ENCODE data around the gene FSIP2.

FSIP2 gene

DNA sequence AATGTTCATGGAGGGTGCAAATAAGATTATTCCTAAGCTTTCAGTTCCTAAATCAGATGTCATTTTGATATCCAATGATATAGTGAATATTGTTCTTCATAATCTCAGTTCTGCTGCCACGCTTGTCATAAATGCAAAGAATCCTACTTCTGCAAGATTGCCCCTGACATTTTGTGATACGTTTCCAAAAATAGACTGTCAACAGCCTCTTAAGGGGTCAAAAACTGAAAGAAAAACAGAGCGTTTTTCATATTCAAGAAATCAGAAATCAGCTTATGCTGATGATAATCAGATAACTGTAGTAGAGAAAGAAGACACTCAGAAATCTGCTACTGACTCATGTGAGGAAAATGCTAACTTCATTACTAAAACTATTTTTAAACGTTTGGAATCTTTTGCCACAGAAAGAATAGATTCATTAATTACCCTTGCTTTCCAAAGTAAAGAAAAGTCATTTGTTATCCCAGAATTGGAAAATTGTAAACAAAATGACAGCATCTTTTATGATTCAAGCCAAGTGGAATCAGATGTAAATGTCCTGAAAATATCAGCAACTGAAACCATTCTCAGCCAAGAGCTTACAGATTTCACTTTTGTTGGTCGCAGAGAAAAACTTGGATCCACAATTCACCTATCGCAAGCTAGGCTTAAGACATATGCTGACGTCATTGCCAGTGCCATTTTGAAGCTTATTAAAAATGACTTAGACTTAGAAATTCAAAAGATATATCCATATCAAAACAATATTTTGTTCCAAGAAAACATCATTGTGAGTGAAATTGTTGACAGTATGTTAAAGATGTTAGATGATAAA is 55.1 kb downstream of the FSIP2 start:
- peak; percentile 73 for ATAC-seq
- no peak for TF ChIP-seq OSR1 (CRISPR knock-in tag; IDR thresholded peaks at IDR 0.05)
- no peak for TF ChIP-seq ZNF565 (CRISPR knock-in tag; conservative IDR thresholded peaks at IDR 0.05; ENCODE audit: low read depth)
- TF ChIP-seq ISL1 (CRISPR knock-in tag; IDR thresholded peaks at IDR 0.05), result peak; percentile 84
- peak; percentile 50; the same call in 1 of the 2 replicates for TF ChIP-seq TOX (CRISPR knock-in tag; IDR thresholded peaks at IDR 0.05; ENCODE audit: borderline replicate concordance)
- TF ChIP-seq RARB (CRISPR knock-in tag; IDR thresholded peaks at IDR 0.05), result no peak
- TF ChIP-seq ZFP30 (CRISPR knock-in tag; IDR thresholded peaks at IDR 0.05), result no peak
- TF ChIP-seq ESRRG (CRISPR knock-in tag; IDR thresholded peaks at IDR 0.05), result no peak

DNA sequence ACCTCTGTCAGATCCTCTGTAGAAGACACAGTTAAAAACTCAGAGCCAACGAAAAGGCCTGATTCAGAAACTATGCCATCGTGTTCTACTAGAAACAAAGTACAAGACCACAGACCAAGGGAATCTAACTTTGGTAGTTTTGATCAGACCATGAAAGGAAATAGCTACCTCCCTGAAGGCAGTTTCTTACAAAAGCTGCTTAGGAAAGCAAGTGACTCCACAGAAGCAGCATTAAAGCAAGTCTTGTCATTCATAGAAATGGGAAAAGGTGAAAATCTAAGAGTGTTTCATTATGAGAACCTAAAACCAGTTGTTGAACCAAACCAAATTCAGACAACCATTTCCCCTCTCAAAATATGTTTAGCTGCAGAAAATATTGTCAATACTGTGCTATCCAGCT is 58.2 kb downstream of the FSIP2 start:
- no peak for ATAC-seq
- TF ChIP-seq TOX (CRISPR knock-in tag; IDR thresholded peaks at IDR 0.05; ENCODE audit: borderline replicate concordance) (no peak), ARNTL (CRISPR knock-in tag; IDR thresholded peaks at IDR 0.05; ENCODE audit: borderline replicate concordance, low read depth) (no peak), SNAI2 (CRISPR knock-in tag; IDR thresholded peaks at IDR 0.05) (no peak), GLIS3 (CRISPR knock-in tag; IDR thresholded peaks at IDR 0.05) (no peak), OSR1 (CRISPR knock-in tag; IDR thresholded peaks at IDR 0.05) (no peak), ZFP3 (CRISPR knock-in tag; IDR thresholded peaks at IDR 0.05) (no peak), ZNF565 (CRISPR knock-in tag; conservative IDR thresholded peaks at IDR 0.05; ENCODE audit: low read depth) (no peak), ISL1 (CRISPR knock-in tag; IDR thresholded peaks at IDR 0.05) (no peak), CSDC2 (CRISPR knock-in tag; IDR thresholded peaks at IDR 0.05) (no peak), ESRRG (CRISPR knock-in tag; IDR thresholded peaks at IDR 0.05) (no peak), RARB (CRISPR knock-in tag; IDR thresholded peaks at IDR 0.05) (no peak), PPARA (CRISPR knock-in tag; IDR thresholded peaks at IDR 0.05; ENCODE audit: borderline replicate concordance) (no peak), ZFP30 (CRISPR knock-in tag; IDR thresholded peaks at IDR 0.05) (no peak)
- TF ChIP-seq, protein P1, sequence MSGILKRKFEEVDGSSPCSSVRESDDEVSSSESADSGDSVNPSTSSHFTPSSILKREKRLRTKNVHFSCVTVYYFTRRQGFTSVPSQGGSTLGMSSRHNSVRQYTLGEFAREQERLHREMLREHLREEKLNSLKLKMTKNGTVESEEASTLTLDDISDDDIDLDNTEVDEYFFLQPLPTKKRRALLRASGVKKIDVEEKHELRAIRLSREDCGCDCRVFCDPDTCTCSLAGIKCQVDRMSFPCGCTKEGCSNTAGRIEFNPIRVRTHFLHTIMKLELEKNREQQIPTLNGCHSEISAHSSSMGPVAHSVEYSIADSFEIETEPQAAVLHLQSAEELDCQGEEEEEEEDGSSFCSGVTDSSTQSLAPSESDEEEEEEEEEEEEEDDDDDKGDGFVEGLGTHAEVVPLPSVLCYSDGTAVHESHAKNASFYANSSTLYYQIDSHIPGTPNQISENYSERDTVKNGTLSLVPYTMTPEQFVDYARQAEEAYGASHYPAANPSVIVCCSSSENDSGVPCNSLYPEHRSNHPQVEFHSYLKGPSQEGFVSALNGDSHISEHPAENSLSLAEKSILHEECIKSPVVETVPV (CRISPR knock-in tag; IDR thresholded peaks at IDR 0.05), result no peak
- TF ChIP-seq, protein P2, sequence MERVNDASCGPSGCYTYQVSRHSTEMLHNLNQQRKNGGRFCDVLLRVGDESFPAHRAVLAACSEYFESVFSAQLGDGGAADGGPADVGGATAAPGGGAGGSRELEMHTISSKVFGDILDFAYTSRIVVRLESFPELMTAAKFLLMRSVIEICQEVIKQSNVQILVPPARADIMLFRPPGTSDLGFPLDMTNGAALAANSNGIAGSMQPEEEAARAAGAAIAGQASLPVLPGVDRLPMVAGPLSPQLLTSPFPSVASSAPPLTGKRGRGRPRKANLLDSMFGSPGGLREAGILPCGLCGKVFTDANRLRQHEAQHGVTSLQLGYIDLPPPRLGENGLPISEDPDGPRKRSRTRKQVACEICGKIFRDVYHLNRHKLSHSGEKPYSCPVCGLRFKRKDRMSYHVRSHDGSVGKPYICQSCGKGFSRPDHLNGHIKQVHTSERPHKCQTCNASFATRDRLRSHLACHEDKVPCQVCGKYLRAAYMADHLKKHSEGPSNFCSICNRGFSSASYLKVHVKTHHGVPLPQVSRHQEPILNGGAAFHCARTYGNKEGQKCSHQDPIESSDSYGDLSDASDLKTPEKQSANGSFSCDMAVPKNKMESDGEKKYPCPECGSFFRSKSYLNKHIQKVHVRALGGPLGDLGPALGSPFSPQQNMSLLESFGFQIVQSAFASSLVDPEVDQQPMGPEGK (CRISPR knock-in tag; IDR thresholded peaks at IDR 0.05; ENCODE audit: borderline replicate concordance), result no peak
- TF ChIP-seq, protein P3, sequence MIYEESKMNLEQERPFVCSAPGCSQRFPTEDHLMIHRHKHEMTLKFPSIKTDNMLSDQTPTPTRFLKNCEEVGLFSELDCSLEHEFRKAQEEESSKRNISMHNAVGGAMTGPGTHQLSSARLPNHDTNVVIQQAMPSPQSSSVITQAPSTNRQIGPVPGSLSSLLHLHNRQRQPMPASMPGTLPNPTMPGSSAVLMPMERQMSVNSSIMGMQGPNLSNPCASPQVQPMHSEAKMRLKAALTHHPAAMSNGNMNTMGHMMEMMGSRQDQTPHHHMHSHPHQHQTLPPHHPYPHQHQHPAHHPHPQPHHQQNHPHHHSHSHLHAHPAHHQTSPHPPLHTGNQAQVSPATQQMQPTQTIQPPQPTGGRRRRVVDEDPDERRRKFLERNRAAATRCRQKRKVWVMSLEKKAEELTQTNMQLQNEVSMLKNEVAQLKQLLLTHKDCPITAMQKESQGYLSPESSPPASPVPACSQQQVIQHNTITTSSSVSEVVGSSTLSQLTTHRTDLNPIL (CRISPR knock-in tag; IDR thresholded peaks at IDR 0.05; ENCODE audit: low read depth), result no peak

DNA sequence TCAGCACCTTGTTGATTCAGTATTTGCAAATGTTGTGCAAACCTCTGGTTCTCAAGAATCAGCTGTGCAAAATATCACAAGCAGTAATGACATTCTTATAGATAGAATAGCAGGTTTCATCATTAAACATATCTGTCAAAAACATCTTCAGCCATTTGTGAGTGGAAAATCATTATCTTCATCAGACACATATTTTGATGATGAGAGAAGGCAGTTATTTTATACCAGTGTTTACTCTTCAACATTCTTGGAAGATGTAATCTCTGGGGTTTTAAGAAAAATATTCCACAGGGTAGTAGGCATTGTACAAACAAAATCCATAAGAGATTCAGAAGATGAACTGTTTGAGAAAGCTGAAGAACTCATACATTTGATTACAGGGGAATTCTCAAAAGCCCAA is 64.3 kb downstream of the FSIP2 start:
- TF ChIP-seq ZFP3 (CRISPR knock-in tag; IDR thresholded peaks at IDR 0.05) (no peak), OSR1 (CRISPR knock-in tag; IDR thresholded peaks at IDR 0.05) (no peak), ZNF8 (CRISPR knock-in tag; IDR thresholded peaks at IDR 0.05) (no peak), TCF4 (CRISPR knock-in tag; IDR thresholded peaks at IDR 0.05; ENCODE audit: borderline replicate concordance) (no peak), SNAI2 (CRISPR knock-in tag; IDR thresholded peaks at IDR 0.05) (no peak), RARB (CRISPR knock-in tag; IDR thresholded peaks at IDR 0.05) (no peak), CSDC2 (CRISPR knock-in tag; IDR thresholded peaks at IDR 0.05) (no peak), BACH2 (CRISPR knock-in tag; IDR thresholded peaks at IDR 0.05; ENCODE audit: borderline replicate concordance) (no peak), ISL1 (CRISPR knock-in tag; IDR thresholded peaks at IDR 0.05) (no peak), ZNF70 (CRISPR knock-in tag; IDR thresholded peaks at IDR 0.05) (no peak), TOX (CRISPR knock-in tag; IDR thresholded peaks at IDR 0.05; ENCODE audit: borderline replicate concordance) (no peak), ZFP30 (CRISPR knock-in tag; IDR thresholded peaks at IDR 0.05) (no peak)
- TF ChIP-seq, protein P2 (CRISPR knock-in tag; IDR thresholded peaks at IDR 0.05; ENCODE audit: borderline replicate concordance), result no peak
- TF ChIP-seq, protein P4, sequence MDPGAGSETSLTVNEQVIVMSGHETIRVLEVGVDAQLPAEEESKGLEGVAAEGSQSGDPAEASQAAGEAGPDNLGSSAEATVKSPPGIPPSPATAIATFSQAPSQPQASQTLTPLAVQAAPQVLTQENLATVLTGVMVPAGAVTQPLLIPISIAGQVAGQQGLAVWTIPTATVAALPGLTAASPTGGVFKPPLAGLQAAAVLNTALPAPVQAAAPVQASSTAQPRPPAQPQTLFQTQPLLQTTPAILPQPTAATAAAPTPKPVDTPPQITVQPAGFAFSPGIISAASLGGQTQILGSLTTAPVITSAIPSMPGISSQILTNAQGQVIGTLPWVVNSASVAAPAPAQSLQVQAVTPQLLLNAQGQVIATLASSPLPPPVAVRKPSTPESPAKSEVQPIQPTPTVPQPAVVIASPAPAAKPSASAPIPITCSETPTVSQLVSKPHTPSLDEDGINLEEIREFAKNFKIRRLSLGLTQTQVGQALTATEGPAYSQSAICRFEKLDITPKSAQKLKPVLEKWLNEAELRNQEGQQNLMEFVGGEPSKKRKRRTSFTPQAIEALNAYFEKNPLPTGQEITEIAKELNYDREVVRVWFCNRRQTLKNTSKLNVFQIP (CRISPR knock-in tag; IDR thresholded peaks at IDR 0.05; ENCODE audit: borderline replicate concordance, low read depth), result no peak
- ATAC-seq, result no peak
